Measurements from ENCODE around the gene SYNE3.

GRCh38 chr14:95469134-95469481 lies 47.3 kb downstream of the SYNE3 start:
- TF ChIP-seq POLR2A (IDR thresholded peaks at IDR 0.05) = no peak
- TF ChIP-seq, protein P1, sequence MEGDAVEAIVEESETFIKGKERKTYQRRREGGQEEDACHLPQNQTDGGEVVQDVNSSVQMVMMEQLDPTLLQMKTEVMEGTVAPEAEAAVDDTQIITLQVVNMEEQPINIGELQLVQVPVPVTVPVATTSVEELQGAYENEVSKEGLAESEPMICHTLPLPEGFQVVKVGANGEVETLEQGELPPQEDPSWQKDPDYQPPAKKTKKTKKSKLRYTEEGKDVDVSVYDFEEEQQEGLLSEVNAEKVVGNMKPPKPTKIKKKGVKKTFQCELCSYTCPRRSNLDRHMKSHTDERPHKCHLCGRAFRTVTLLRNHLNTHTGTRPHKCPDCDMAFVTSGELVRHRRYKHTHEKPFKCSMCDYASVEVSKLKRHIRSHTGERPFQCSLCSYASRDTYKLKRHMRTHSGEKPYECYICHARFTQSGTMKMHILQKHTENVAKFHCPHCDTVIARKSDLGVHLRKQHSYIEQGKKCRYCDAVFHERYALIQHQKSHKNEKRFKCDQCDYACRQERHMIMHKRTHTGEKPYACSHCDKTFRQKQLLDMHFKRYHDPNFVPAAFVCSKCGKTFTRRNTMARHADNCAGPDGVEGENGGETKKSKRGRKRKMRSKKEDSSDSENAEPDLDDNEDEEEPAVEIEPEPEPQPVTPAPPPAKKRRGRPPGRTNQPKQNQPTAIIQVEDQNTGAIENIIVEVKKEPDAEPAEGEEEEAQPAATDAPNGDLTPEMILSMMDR (IDR thresholded peaks at IDR 0.05) = no peak
- no peak for TF ChIP-seq EP300 (IDR thresholded peaks at IDR 0.05)
